Measurements from ENCODE around the gene GALNT18.

- no peak for TF ChIP-seq EZH2 (IDR thresholded peaks at IDR 0.05; ENCODE audit: low read depth)
- no peak for TF ChIP-seq CTCF (conservative IDR thresholded peaks at IDR 0.05)
Observed at GRCh38 chr11:11332141-11332710, 289.6 kb downstream of the GALNT18 start.
